ENCODE data around the gene WIPF2.

DNA sequence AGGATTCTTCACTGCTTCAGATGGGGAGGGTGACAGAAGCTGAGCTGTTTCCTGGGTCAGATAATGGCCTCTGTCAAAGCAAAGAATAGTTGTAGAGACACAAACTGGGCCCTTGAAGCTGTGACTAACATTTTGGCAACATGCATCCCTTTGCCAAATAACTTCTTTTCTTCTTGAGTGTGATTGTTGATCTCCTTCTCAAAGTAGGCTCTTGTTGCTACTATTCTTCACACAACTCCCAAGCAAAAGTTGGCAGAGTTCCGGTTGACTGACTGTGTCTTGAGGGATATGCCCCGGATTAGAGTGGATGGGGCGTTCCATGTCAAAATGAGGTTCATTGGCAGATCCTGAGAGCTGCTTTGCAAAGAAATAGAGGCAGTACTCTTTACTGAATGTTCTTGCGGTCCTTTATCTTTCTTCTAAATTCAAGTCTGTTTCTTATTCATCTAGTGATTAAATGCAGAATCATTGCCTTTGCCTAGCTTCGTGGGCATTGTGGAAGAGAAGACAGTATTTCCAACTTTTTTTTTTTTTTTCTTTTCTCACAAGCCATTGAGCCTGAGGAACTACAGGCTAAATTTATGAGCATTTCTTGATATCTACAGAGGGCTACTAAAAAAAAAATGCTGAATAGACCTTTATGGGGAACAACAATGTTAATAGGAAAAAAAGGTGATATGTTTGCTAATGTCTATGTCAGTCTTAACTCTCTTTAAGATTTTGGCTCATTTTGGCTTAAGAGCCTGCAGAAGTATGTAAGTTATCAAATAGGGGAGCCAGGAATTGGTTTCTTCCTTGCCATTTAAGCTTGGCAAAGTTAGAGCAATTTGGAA, 5.8 kb downstream of the WIPF2 start:
- TF ChIP-seq ZNF274 (IDR thresholded peaks at IDR 0.05; ENCODE audit: low read depth, low read length) (no peak), SUZ12 (IDR thresholded peaks at IDR 0.05; ENCODE audit: extremely low read depth, insufficient read depth, insufficient read length) (no peak)
